ENCODE results near the gene ZBTB5.
"Not testable (repeated sequence)": the region's sequence is repeated elsewhere in the genome, so short reads cannot be mapped to it uniquely, and the experiment has no call there.

ZBTB5 gene

DNA sequence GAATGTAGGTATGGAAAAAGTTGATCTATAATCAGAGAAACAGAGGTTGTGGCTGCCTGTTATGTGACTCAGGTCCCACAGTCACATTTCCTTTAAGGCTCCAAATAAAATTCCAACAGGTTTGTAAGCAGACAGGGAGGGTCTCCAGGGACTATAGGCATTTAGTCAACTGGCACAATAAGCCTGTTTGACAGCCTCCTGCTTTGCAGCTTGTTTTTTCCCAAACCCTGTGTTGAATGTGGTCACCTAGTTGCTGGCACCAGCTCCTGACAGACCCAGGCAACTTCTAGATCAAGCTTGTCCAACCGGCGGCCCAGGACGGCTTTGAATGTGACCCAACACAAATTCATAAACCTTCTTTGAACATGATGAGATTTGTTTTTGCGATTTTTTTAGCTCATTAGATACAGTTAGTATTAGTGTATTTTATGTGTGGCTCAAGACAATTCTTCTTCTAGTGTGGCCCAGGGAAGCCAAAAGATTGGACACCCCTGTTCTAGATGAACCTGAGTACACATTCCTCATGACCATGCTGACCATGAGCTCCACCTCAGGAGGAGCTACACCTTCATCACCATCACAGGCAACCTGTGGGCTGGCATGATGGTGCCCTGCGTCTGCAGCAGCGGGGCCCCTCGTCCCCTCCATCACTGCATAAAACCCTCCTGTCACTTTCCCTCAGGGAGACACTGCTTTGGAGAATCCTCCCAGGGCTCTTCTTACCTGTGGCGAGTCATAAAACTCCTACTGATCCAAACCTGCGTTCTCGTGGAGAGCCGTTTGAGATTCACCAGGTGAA lies 58.4 kb downstream of the ZBTB5 start:
- no peak for DNase-seq (ENCODE audit: low spot score)

DNA sequence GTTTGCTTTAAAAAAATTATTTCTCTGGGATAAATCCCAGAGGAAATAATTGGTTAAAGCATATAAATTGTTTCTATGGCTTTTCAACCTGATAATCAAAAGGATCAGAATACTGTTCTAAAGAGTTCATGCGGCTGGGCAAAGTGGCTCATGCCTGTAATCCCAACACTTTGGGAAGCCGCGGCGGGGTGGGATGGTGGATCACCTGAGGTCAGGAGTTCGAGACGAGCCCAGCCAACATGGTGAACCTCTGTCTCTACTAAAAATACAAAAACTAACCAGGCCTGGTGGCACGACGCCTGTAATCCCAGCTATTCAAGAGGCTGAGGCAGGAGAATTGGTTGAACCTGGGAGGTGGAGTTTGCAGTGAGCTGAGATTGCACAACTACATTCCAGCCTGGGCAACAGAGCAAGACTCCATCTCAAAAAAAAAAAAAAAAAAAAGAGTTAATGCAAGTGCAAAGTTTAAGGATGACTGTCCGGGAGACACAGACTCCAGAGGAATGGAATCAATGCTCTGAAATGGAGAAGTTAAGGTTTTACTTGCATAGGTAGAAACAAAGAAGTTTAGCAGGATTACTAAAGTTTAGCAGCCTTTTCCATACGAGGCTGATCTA lies 59.4 kb downstream of the ZBTB5 start:
- DNase-seq (ENCODE audit: low spot score) = no peak

DNA sequence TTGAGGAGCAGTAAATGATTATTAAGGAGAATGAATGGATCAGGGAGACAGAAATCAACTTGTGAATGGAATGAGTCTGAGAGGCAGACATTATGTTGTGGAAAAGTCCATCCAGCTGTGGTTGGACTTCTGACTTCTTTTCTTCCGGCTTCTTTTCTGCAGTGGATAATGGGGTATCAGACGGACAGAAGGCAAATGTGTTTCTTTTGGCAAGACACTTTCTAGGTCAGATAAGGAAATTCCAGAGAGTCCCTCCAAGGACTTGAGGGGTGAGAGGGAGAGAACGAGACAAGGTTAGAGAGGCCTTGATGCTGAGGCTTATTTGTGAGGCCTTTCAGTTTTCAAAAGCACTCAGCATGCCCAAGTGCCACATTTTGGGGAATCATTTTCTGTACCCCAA lies 59.9 kb downstream of the ZBTB5 start:
- no peak for DNase-seq (ENCODE audit: low spot score)

DNA sequence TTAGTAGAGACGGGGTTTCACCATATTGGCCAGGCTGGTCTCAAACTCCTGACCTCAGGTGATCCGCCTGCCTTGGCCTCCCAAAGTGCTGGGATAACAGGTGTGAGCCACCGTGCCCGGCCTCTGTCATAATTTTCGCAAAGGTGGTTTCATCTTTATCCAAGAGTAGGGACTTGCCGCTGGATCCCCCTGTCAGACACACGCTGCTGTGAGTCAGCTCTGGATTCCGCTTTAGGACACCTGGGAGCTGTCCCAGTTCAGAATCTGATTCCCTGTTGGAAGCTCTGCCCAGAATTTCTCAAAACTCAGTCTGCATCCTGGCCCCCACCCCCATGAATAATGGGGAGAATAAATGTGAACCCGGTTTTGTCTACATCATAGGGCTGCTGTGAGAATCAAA lies 60.7 kb downstream of the ZBTB5 start:
- DNase-seq (ENCODE audit: low spot score) = no peak

- peak; percentile 52 for DNase-seq (ENCODE audit: low spot score)
Measured at GRCh38 chr9:37399336-37399735, 65.9 kb downstream of the ZBTB5 start.

DNA sequence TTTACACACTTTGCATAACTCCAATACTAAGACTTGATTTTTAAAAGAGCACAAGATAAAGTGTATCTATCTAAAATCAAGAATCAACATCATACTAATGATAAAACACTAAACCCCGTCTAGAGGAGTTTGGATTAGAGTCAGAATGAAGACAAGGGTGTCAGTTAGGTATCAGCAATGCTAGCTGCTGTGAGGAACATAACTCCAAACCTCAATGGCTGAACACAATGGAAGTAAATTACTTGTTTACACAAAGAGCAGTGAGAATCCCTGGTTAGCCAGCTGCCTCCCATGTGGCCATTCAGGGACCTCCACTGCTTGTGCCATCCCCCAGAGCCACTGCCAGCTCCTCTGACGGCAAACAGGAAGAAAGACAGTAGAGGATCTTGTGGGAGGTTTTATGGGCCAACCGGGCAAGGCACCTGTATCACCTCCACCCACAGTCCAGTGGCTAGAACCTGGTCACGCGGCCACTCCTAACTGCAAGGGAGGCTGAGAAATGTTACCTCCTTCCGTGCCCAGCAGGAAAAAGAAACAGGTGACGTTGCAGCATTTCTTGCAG lies 66.7 kb downstream of the ZBTB5 start:
- DNase-seq (ENCODE audit: low spot score) = peak; percentile 53

GRCh38 chr9:37397948-37398347 lies 67.3 kb downstream of the ZBTB5 start:
- not testable (repeated sequence) for DNase-seq (ENCODE audit: low spot score)

DNA sequence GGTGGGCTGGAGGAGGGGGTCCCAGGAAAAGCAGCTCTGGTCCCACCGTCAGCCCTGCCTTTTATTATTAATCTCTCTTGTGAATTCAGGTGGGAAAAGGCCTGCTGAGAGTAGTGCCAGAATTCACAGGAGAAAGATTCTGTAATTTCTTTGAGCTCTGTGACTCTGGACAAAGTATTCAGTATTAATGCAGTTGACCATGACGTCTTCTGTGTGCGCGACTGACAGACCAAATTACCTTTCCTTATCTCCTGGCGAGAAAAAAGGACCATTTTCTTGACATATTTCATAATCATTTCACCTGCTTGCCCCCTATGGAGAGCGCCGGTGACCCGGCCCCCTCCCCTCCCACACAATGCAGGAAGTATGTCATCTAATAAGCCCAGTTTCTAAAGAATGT lies 69.6 kb downstream of the ZBTB5 start:
- DNase-seq (ENCODE audit: low spot score) = no peak

GRCh38 chr9:37395229-37395628 lies 70.0 kb downstream of the ZBTB5 start:
- no peak for DNase-seq (ENCODE audit: low spot score)

GRCh38 chr9:37392272-37392671 lies 73.0 kb downstream of the ZBTB5 start:
- no peak for DNase-seq (ENCODE audit: low spot score)

DNA sequence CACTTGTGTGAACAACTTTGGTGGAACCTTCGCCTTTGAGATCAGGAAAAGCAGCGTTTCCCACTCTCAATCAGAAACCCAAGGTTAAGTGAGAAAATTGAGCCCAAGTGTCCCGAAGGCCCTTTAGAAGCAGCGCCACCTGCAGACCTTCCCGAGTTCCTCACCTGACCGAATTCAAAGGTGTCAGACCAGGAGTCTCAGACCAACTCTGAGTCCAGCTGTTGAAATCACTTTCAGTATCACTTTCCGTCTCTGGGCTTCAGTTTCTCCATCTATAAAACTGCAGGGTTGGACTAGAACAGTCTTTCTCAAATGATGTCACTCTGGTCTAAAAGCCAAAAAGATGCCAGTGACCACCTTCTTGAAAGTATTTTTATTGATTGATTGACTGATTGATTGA lies 74.5 kb downstream of the ZBTB5 start:
- DNase-seq (ENCODE audit: low spot score) = peak; percentile 93

Measured in NAMALWA (cell line).